SH-SY5Y (cell line): ENCODE results near the gene CAP1.

ENCODE experiments used
- GATA2 ChIP-seq: IDR thresholded peaks from 2 replicates; pipeline ENCODE4 v1.6.1; 2011; ENCODE audit warnings: mild to moderate bottlenecking, low read depth, low read length
- GATA3 ChIP-seq: IDR thresholded peaks from 2 replicates; pipeline ENCODE4 v1.6.1; 2011; ENCODE audit warnings: low read depth, mild to moderate bottlenecking, low read length, moderate library complexity

- TF ChIP-seq GATA2 (no peak), GATA3 (no peak)
Observed at GRCh38 chr1:40017951-40018575, 22.5 kb upstream of the CAP1 start.
